Memory B cell (primary cell): ENCODE measurements around the gene CHKA.

Experiments used
- ATAC-seq: fragments of 150-1000 bp; cut with Tn5 transposase; 2 replicates; pipeline ENCODE4 v1.10.0; 2021; ENCODE audit warnings: low read depth, mild to moderate bottlenecking, moderate library complexity
- DNase-seq, 2 donors: peaks; one replicate each; pipeline ENCODE4 v3.0.0; 2022; ENCODE audit warnings: low spot score in 2 of 2
- H3K27ac Mint-ChIP-seq: one replicate; pipeline ENCODE4 v1.8.0; 2022; ENCODE audit warnings: mild to moderate bottlenecking, moderate library complexity, mixed read lengths
- H3K27me3 Mint-ChIP-seq: one replicate; pipeline ENCODE4 v1.8.0; 2022; ENCODE audit warnings: mixed read lengths
- H3K36me3 Mint-ChIP-seq: one replicate; pipeline ENCODE4 v1.8.0; 2022; ENCODE audit warnings: mild to moderate bottlenecking, mixed read lengths
- H3K4me1 Mint-ChIP-seq: one replicate; pipeline ENCODE4 v1.8.0; 2022; ENCODE audit warnings: mixed read lengths
- H3K4me3 Mint-ChIP-seq: one replicate; pipeline ENCODE4 v1.8.0; 2022; ENCODE audit warnings: mild to moderate bottlenecking, moderate library complexity, mixed read lengths
- H3K9me3 Mint-ChIP-seq: one replicate; pipeline ENCODE4 v1.8.0; 2022; ENCODE audit warnings: mixed read lengths

CHKA gene

GRCh38 chr11:68057807-68058206, 63.4 kb downstream of the CHKA start:
- no peak overlapping the region for H3K27ac Mint-ChIP-seq
- no peaks in the 10 kb centered on the region for H3K4me1 Mint-ChIP-seq
- no peak overlapping the region for H3K4me3 Mint-ChIP-seq
- peaks cover 10% of the 10 kb centered on the region for H3K36me3 Mint-ChIP-seq
- ATAC-seq (no peak), DNase-seq (no peak)
- H3K27me3 Mint-ChIP-seq, result no peaks in the 10 kb centered on the region
- H3K9me3 Mint-ChIP-seq, result no peaks in the 10 kb centered on the region

- Mint-ChIP-seq H3K36me3 (peaks cover 8% of the 10 kb centered on the region), H3K4me1 (no peaks in the 10 kb centered on the region), H3K4me3 (no peak overlapping the region), H3K27me3 (no peaks in the 10 kb centered on the region), H3K9me3 (no peaks in the 10 kb centered on the region), H3K27ac (peak overlapping the region; percentile 41)
- no peak for DNase-seq
- ATAC-seq, result no peak
Observed at GRCh38 chr11:68056317-68057285, 64.6 kb downstream of the CHKA start.

GRCh38 chr11:68053981-68054812, 67.0 kb downstream of the CHKA start:
- peak overlapping the region; percentile 66 for H3K27ac Mint-ChIP-seq
- DNase-seq (no peak), ATAC-seq (no peak)
- H3K9me3 Mint-ChIP-seq, result no peaks in the 10 kb centered on the region
- H3K4me3 Mint-ChIP-seq, result no peak overlapping the region
- H3K36me3 Mint-ChIP-seq, result peaks cover 7% of the 10 kb centered on the region
- H3K27me3 Mint-ChIP-seq, result no peaks in the 10 kb centered on the region
- H3K4me1 Mint-ChIP-seq, result no peaks in the 10 kb centered on the region

- H3K27ac Mint-ChIP-seq, result peak overlapping the region; percentile 66
- peaks cover 8% of the 10 kb centered on the region for H3K36me3 Mint-ChIP-seq
- H3K27me3 Mint-ChIP-seq, result no peaks in the 10 kb centered on the region
- DNase-seq, result no peak
- H3K4me1 Mint-ChIP-seq, result no peaks in the 10 kb centered on the region
- no peak overlapping the region for H3K4me3 Mint-ChIP-seq
- no peaks in the 10 kb centered on the region for H3K9me3 Mint-ChIP-seq
- no peak for ATAC-seq
Observed at GRCh38 chr11:68053117-68053516, 68.1 kb downstream of the CHKA start.

GRCh38 chr11:68052137-68052873, 68.9 kb downstream of the CHKA start:
- DNase-seq (no peak), ATAC-seq (no peak)
- peaks cover 8% of the 10 kb centered on the region for H3K36me3 Mint-ChIP-seq
- peak overlapping the region; percentile 39 for H3K27ac Mint-ChIP-seq
- no peak overlapping the region for H3K4me3 Mint-ChIP-seq
- H3K4me1 Mint-ChIP-seq, result no peaks in the 10 kb centered on the region
- H3K27me3 Mint-ChIP-seq, result no peaks in the 10 kb centered on the region
- no peaks in the 10 kb centered on the region for H3K9me3 Mint-ChIP-seq

GRCh38 chr11:68051191-68052136, 69.7 kb downstream of the CHKA start:
- Mint-ChIP-seq H3K27me3 (no peaks in the 10 kb centered on the region), H3K9me3 (no peaks in the 10 kb centered on the region), H3K4me3 (no peak overlapping the region), H3K4me1 (no peaks in the 10 kb centered on the region), H3K27ac (peak overlapping the region; percentile 39), H3K36me3 (peaks cover 10% of the 10 kb centered on the region)
- no peak for ATAC-seq
- no peak for DNase-seq

- Mint-ChIP-seq H3K4me1 (no peaks in the 10 kb centered on the region), H3K27ac (no peak overlapping the region), H3K36me3 (peaks cover 10% of the 10 kb centered on the region), H3K4me3 (no peak overlapping the region), H3K27me3 (no peaks in the 10 kb centered on the region), H3K9me3 (no peaks in the 10 kb centered on the region)
- no peak for DNase-seq
- no peak for ATAC-seq
Observed at GRCh38 chr11:68050371-68050841, 70.8 kb downstream of the CHKA start.

GRCh38 chr11:68049509-68050370, 71.4 kb downstream of the CHKA start:
- Mint-ChIP-seq H3K4me3 (no peak overlapping the region), H3K27me3 (no peaks in the 10 kb centered on the region), H3K4me1 (no peaks in the 10 kb centered on the region), H3K36me3 (peaks cover 10% of the 10 kb centered on the region), H3K27ac (no peak overlapping the region), H3K9me3 (no peaks in the 10 kb centered on the region)
- no peak for ATAC-seq
- DNase-seq, result no peak

GRCh38 chr11:68048681-68049508, 72.3 kb downstream of the CHKA start:
- ATAC-seq (no peak), DNase-seq (no peak)
- H3K9me3 Mint-ChIP-seq, result no peaks in the 10 kb centered on the region
- no peak overlapping the region for H3K4me3 Mint-ChIP-seq
- H3K27ac Mint-ChIP-seq, result no peak overlapping the region
- H3K4me1 Mint-ChIP-seq, result no peaks in the 10 kb centered on the region
- H3K27me3 Mint-ChIP-seq, result no peaks in the 10 kb centered on the region
- peaks cover 12% of the 10 kb centered on the region for H3K36me3 Mint-ChIP-seq

- no peaks in the 10 kb centered on the region for H3K27me3 Mint-ChIP-seq
- ATAC-seq (no peak), DNase-seq (no peak)
- H3K4me3 Mint-ChIP-seq, result no peak overlapping the region
- H3K4me1 Mint-ChIP-seq, result no peaks in the 10 kb centered on the region
- peaks cover 11% of the 10 kb centered on the region for H3K36me3 Mint-ChIP-seq
- H3K9me3 Mint-ChIP-seq, result no peaks in the 10 kb centered on the region
- H3K27ac Mint-ChIP-seq, result no peak overlapping the region
Observed at GRCh38 chr11:68047437-68048290, 73.5 kb downstream of the CHKA start.

- DNase-seq (no peak), ATAC-seq (no peak)
- Mint-ChIP-seq H3K27me3 (no peaks in the 10 kb centered on the region), H3K4me3 (no peak overlapping the region), H3K36me3 (peaks cover 8% of the 10 kb centered on the region), H3K4me1 (peaks cover 9% of the 10 kb centered on the region), H3K27ac (no peak overlapping the region), H3K9me3 (no peaks in the 10 kb centered on the region)
Observed at GRCh38 chr11:68044898-68045351, 76.3 kb downstream of the CHKA start.
